ENCODE results near the gene USF2. TPM values are rescaled to one million over a fixed set of nuclear protein-coding genes. Genes with fewer than 3 reads are reported as not detected.
"Not testable (repeated sequence)": the region's sequence is repeated elsewhere in the genome, so short reads cannot be mapped to it uniquely, and the experiment has no call there.

Gene USF2, protein sequence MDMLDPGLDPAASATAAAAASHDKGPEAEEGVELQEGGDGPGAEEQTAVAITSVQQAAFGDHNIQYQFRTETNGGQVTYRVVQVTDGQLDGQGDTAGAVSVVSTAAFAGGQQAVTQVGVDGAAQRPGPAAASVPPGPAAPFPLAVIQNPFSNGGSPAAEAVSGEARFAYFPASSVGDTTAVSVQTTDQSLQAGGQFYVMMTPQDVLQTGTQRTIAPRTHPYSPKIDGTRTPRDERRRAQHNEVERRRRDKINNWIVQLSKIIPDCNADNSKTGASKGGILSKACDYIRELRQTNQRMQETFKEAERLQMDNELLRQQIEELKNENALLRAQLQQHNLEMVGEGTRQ
- polyA plus RNA-seq (2011; rRNA removed): 55.6 and 58.6 TPM in 2 replicates
- polyA minus RNA-seq (2011; rRNA and poly(A)+ RNA removed): 58.2 and 77.5 TPM in 2 replicates

- no peaks in the 10 kb centered on the region; the same call in 1 of the 2 replicates for H3K9me3 ChIP-seq (ENCODE audit: control insufficient read depth, insufficient read depth, low read length)
- TF ChIP-seq, protein P1, sequence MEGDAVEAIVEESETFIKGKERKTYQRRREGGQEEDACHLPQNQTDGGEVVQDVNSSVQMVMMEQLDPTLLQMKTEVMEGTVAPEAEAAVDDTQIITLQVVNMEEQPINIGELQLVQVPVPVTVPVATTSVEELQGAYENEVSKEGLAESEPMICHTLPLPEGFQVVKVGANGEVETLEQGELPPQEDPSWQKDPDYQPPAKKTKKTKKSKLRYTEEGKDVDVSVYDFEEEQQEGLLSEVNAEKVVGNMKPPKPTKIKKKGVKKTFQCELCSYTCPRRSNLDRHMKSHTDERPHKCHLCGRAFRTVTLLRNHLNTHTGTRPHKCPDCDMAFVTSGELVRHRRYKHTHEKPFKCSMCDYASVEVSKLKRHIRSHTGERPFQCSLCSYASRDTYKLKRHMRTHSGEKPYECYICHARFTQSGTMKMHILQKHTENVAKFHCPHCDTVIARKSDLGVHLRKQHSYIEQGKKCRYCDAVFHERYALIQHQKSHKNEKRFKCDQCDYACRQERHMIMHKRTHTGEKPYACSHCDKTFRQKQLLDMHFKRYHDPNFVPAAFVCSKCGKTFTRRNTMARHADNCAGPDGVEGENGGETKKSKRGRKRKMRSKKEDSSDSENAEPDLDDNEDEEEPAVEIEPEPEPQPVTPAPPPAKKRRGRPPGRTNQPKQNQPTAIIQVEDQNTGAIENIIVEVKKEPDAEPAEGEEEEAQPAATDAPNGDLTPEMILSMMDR (IDR thresholded peaks at IDR 0.05; ENCODE audit: low read depth, low read length): no peak
- DNase-seq (ENCODE audit: low read depth, low spot score): no peak
- peak within 1 kb of the TSS; percentile 77 for H3K27ac ChIP-seq (ENCODE audit: low read depth, low read length)
- H3K27me3 ChIP-seq (ENCODE audit: control insufficient read depth, insufficient read depth, low read length): no peaks in the 10 kb centered on the region
- POLR2A ChIA-PET: no interaction called here
- H3K4me3 ChIP-seq (ENCODE audit: low read depth, low read length): peak within 1 kb of the TSS; percentile 85
- CTCF ChIA-PET: interaction anchor here (0.6 to 1.5 kb wide), 2 partner anchors 13 to 157 kb away, joined by 3 to 8 read pairs; partner anchors contain the start of gene HAMP
Measured at GRCh38 chr19:35268536-35269437, at the start of gene USF2. TSS of gene USF2 (plus strand) at chr19:35268962. CDS start at chr19:35269102, 140 bp downstream.

DNA sequence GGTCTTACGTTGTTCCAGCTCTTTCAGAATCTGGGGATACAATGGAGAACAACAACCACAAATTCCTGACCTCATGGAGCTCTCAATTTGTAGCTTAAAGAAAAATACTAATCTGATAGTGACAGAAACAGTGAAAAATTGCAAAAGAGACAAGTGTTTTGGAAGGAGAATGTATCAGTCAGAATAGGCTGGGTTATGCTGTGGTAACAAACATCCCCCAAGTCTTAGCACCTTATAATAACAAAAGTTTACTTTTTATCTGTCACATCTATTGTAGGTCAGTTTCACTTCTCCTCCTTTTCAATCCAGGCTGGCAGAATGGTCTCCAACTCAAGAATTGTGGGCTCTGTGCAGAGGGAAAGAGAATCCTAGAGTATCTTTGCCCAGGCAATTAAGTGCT, 49.8 kb upstream of the USF2 start:
- DNase-seq (ENCODE audit: low read depth, low spot score): no peak
- CTCF ChIA-PET: no interaction called here
- H3K9me3 ChIP-seq (ENCODE audit: control insufficient read depth, insufficient read depth, low read length): no peaks in the 10 kb centered on the region; the same call in 1 of the 2 replicates
- H3K27ac ChIP-seq (ENCODE audit: low read depth, low read length): no peak overlapping the region
- no peak overlapping the region for H3K4me3 ChIP-seq (ENCODE audit: low read depth, low read length)
- H3K27me3 ChIP-seq (ENCODE audit: control insufficient read depth, insufficient read depth, low read length): no peaks in the 10 kb centered on the region
- TF ChIP-seq, protein P1 (IDR thresholded peaks at IDR 0.05; ENCODE audit: low read depth, low read length): no peak
- POLR2A ChIA-PET: no interaction called here

GRCh38 chr19:35220315-35220921, 48.3 kb upstream of the USF2 start:
- no peak overlapping the region for H3K27ac ChIP-seq (ENCODE audit: low read depth, low read length)
- CTCF ChIA-PET: no interaction called here
- no peak for DNase-seq (ENCODE audit: low read depth, low spot score)
- TF ChIP-seq, protein P1 (IDR thresholded peaks at IDR 0.05; ENCODE audit: low read depth, low read length): no peak
- no peaks in the 10 kb centered on the region; the same call in none of the 2 replicates for H3K9me3 ChIP-seq (ENCODE audit: control insufficient read depth, insufficient read depth, low read length)
- POLR2A ChIA-PET: no interaction called here
- no peak overlapping the region for H3K4me3 ChIP-seq (ENCODE audit: low read depth, low read length)
- H3K27me3 ChIP-seq (ENCODE audit: control insufficient read depth, insufficient read depth, low read length): peaks cover 5% of the 10 kb centered on the region

- H3K9me3 ChIP-seq (ENCODE audit: control insufficient read depth, insufficient read depth, low read length); CTCF ChIA-PET; POLR2A ChIA-PET; H3K27ac ChIP-seq (ENCODE audit: low read depth, low read length); DNase-seq (ENCODE audit: low read depth, low spot score); H3K27me3 ChIP-seq (ENCODE audit: control insufficient read depth, insufficient read depth, low read length); H3K4me3 ChIP-seq (ENCODE audit: low read depth, low read length): not testable (repeated sequence)
Measured at GRCh38 chr19:35220973-35221590, 47.7 kb upstream of the USF2 start.

DNA sequence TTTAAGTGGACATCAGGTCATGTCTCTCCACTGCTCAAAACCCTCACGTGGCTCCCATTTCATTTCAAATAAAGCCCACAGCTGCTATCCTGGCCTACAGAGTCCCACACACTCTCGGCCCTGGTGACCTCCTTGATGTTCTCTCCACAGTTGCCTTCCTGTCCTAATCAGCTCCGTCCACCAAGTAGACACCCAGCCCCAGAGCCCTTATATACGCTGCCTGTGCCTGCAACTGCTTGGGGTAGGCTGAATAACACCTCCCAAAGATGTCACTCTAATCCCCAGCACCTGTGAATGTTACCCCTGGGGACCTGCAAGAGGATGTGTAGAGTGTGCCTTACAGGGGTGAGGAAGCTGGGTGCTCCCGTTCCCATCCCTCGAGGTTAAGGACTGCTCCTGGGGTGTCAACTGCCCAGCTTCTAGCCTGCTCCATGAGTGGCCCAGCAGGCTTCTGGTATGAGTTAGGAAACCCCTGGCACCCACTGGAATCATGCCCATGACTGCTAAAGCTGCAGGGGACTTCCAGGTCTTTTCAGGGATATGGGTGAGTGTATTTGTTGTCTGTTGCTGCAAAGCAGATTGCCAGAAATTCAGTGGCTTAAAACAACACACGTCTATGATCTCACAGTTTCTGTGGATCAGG, 46.3 kb upstream of the USF2 start:
- H3K9me3 ChIP-seq (ENCODE audit: control insufficient read depth, insufficient read depth, low read length): no peaks in the 10 kb centered on the region; the same call in 1 of the 2 replicates
- H3K27ac ChIP-seq (ENCODE audit: low read depth, low read length): no peak overlapping the region
- CTCF ChIA-PET: no interaction called here
- TF ChIP-seq, protein P1 (IDR thresholded peaks at IDR 0.05; ENCODE audit: low read depth, low read length): no peak
- POLR2A ChIA-PET: no interaction called here
- H3K4me3 ChIP-seq (ENCODE audit: low read depth, low read length): no peak overlapping the region
- DNase-seq (ENCODE audit: low read depth, low spot score): no peak
- H3K27me3 ChIP-seq (ENCODE audit: control insufficient read depth, insufficient read depth, low read length): peaks cover 10% of the 10 kb centered on the region

Data from AG04450 (cell line).